ENCODE results near the gene TARBP1.
"Not testable (repeated sequence)": the region's sequence is repeated elsewhere in the genome, so short reads cannot be mapped to it uniquely, and the experiment has no call there.

Gene TARBP1

GRCh38 chr1:234381699-234382555 is 97.1 kb downstream of the TARBP1 start:
- DNase-seq = no peak

GRCh38 chr1:234379591-234380109 is 99.3 kb downstream of the TARBP1 start:
- not testable (repeated sequence) for DNase-seq

GRCh38 chr1:234375672-234376071 is 103.3 kb downstream of the TARBP1 start:
- no peak for DNase-seq

GRCh38 chr1:234373959-234374254 is 105.1 kb downstream of the TARBP1 start:
- DNase-seq = peak in 1 of 2 experiments; percentile 4

- peak; percentile 93 to 94 for DNase-seq
These were observed 105.7 kb downstream of the TARBP1 start, which contains the start of gene COA6 for GRCh38 chr1:234373064-234373958. COA6 (plus strand) TSS chr1:234373456; CDS start chr1:234373467, 11 bp downstream.

GRCh38 chr1:234372011-234372757 is 106.8 kb downstream of the TARBP1 start:
- DNase-seq = no peak

- no peak for DNase-seq
These were observed 107.6 kb downstream of the TARBP1 start for GRCh38 chr1:234371414-234371813.

GRCh38 chr1:234369784-234370183 is 109.2 kb downstream of the TARBP1 start:
- DNase-seq = no peak

GRCh38 chr1:234369033-234369430 is 109.9 kb downstream of the TARBP1 start:
- no peak for DNase-seq

- DNase-seq = no peak
These were observed 110.5 kb downstream of the TARBP1 start for GRCh38 chr1:234368320-234369032.

- no peak for DNase-seq
These were observed 116.4 kb downstream of the TARBP1 start for GRCh38 chr1:234362558-234362957.

- no peak for DNase-seq
These were observed 117.8 kb downstream of the TARBP1 start for GRCh38 chr1:234361102-234361603.

GRCh38 chr1:234357831-234358230 is 121.1 kb downstream of the TARBP1 start:
- DNase-seq = no peak

- peak; percentile 37 to 44 for DNase-seq
These were observed 122.2 kb downstream of the TARBP1 start for GRCh38 chr1:234356615-234357269.

- no peak for DNase-seq
These were observed 123.0 kb downstream of the TARBP1 start for GRCh38 chr1:234355782-234356510.

- no peak for DNase-seq
These were observed 130.0 kb downstream of the TARBP1 start for GRCh38 chr1:234348964-234349363.

- no peak for DNase-seq
These were observed 133.7 kb downstream of the TARBP1 start for GRCh38 chr1:234345237-234345636.

GRCh38 chr1:234342774-234343173 is 136.2 kb downstream of the TARBP1 start:
- no peak for DNase-seq

Data from NCI-H526 (cell line).